Measurements from ENCODE around the gene MATN1. TPM values are rescaled to one million over a fixed set of nuclear protein-coding genes. Genes with fewer than 3 reads are reported as not detected.

MATN1 gene
- total and polyA plus RNA-seq, 2 experiments from 2014 or later, result 0.36 to 1.4 TPM

- H3K27me3 ChIP-seq, result no peaks in the 10 kb centered on the region
- no peaks in the 10 kb centered on the region for H3K36me3 ChIP-seq
- H3K9me3 ChIP-seq (ENCODE audit: low read depth), result no peaks in the 10 kb centered on the region
- TF ChIP-seq CTCF (IDR thresholded peaks at IDR 0.05; ENCODE audit: low read depth, low read length), result no peak
- no peak for DNase-seq (ENCODE audit: low read depth in 1 of 2, low spot score in 1 of 2)
- H3K27ac ChIP-seq, result no peak overlapping the region
- peaks cover 10% of the 10 kb centered on the region for H3K4me1 ChIP-seq (ENCODE audit: low read depth)
- H3K4me3 ChIP-seq, result no peak overlapping the region
Observed at GRCh38 chr1:30765556-30766434, 42.4 kb upstream of the MATN1 start.

GRCh38 chr1:30764939-30765555, 41.7 kb upstream of the MATN1 start:
- Histone ChIP-seq H3K36me3 (no peaks in the 10 kb centered on the region), H3K4me3 (no peak overlapping the region), H3K27ac (no peak overlapping the region), H3K9me3 (ENCODE audit: low read depth) (no peaks in the 10 kb centered on the region), H3K4me1 (ENCODE audit: low read depth) (peaks cover 12% of the 10 kb centered on the region), H3K27me3 (no peaks in the 10 kb centered on the region)
- no peak for DNase-seq (ENCODE audit: low read depth in 1 of 2, low spot score in 1 of 2)
- TF ChIP-seq CTCF (IDR thresholded peaks at IDR 0.05; ENCODE audit: low read depth, low read length), result no peak

- no peak for DNase-seq (ENCODE audit: low read depth in 1 of 2, low spot score in 1 of 2)
- no peaks in the 10 kb centered on the region for H3K36me3 ChIP-seq
- peaks cover 12% of the 10 kb centered on the region for H3K4me1 ChIP-seq (ENCODE audit: low read depth)
- no peak for TF ChIP-seq CTCF (IDR thresholded peaks at IDR 0.05; ENCODE audit: low read depth, low read length)
- H3K4me3 ChIP-seq, result no peak overlapping the region
- H3K9me3 ChIP-seq (ENCODE audit: low read depth), result no peaks in the 10 kb centered on the region
- no peak overlapping the region for H3K27ac ChIP-seq
- H3K27me3 ChIP-seq, result no peaks in the 10 kb centered on the region
Observed at GRCh38 chr1:30764396-30764795, 41.0 kb upstream of the MATN1 start.

- no peak for TF ChIP-seq CTCF (IDR thresholded peaks at IDR 0.05; ENCODE audit: low read depth, low read length)
- no peaks in the 10 kb centered on the region for H3K9me3 ChIP-seq (ENCODE audit: low read depth)
- no peaks in the 10 kb centered on the region for H3K27me3 ChIP-seq
- no peaks in the 10 kb centered on the region for H3K36me3 ChIP-seq
- peaks cover 12% of the 10 kb centered on the region for H3K4me1 ChIP-seq (ENCODE audit: low read depth)
- DNase-seq (ENCODE audit: low read depth in 1 of 2, low spot score in 1 of 2), result no peak
- no peak overlapping the region for H3K4me3 ChIP-seq
- no peak overlapping the region for H3K27ac ChIP-seq
Observed at GRCh38 chr1:30763651-30764248, 40.4 kb upstream of the MATN1 start.

GRCh38 chr1:30762930-30763650, 39.7 kb upstream of the MATN1 start:
- no peak overlapping the region for H3K4me3 ChIP-seq
- no peaks in the 10 kb centered on the region for H3K27me3 ChIP-seq
- H3K4me1 ChIP-seq (ENCODE audit: low read depth), result peaks cover 12% of the 10 kb centered on the region
- no peak overlapping the region for H3K27ac ChIP-seq
- no peaks in the 10 kb centered on the region for H3K9me3 ChIP-seq (ENCODE audit: low read depth)
- DNase-seq (ENCODE audit: low read depth in 1 of 2, low spot score in 1 of 2), result no peak
- TF ChIP-seq CTCF (IDR thresholded peaks at IDR 0.05; ENCODE audit: low read depth, low read length), result no peak
- H3K36me3 ChIP-seq, result no peaks in the 10 kb centered on the region
